Suprapubic skin (tissue), 3 donors: Measurements from ENCODE around the gene SLC7A11.

Source experiments
- EP300 ChIP-seq: sonication (generic); formaldehyde crosslinking; IDR thresholded peaks from one replicate; pipeline ENCODE4 v1.6.1; 2017; ENCODE audit warnings: antibody characterized with exemption
- TF ChIP-seq, protein P1 (sequence below), 2 donors: fragments of 200-600 bp in 1 of 2; fragments of 450-650 bp in 1 of 2; sonication (generic) in 1 of 2; IDR thresholded peaks; one replicate each; pipeline ENCODE4 v1.5.1; 2016 to 2019; ENCODE audit warnings: antibody characterized with exemption in 2 of 2, mild to moderate bottlenecking in 1 of 2, moderate library complexity in 1 of 2

DNA sequence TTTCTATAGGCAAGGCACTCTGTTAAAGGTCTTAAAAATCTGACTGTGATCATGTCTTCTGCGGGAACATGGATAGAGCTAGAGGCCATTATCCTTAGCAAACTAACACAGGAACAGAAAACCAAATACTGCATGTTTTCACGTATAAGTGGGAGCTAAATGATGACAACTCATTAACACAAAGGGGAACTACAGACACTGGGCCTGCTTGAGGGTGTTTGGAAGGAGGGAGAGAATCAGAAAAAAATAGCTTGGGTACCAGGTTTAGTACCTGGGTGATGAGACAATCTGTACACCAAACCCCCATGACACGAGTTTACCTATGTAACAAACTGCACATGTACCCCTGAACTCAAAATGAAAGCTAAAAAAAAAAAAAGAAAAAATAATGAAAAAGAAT is 12.1 kb downstream of the SLC7A11 start:
- TF ChIP-seq, protein P1, sequence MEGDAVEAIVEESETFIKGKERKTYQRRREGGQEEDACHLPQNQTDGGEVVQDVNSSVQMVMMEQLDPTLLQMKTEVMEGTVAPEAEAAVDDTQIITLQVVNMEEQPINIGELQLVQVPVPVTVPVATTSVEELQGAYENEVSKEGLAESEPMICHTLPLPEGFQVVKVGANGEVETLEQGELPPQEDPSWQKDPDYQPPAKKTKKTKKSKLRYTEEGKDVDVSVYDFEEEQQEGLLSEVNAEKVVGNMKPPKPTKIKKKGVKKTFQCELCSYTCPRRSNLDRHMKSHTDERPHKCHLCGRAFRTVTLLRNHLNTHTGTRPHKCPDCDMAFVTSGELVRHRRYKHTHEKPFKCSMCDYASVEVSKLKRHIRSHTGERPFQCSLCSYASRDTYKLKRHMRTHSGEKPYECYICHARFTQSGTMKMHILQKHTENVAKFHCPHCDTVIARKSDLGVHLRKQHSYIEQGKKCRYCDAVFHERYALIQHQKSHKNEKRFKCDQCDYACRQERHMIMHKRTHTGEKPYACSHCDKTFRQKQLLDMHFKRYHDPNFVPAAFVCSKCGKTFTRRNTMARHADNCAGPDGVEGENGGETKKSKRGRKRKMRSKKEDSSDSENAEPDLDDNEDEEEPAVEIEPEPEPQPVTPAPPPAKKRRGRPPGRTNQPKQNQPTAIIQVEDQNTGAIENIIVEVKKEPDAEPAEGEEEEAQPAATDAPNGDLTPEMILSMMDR (IDR thresholded peaks at IDR 0.05), result no peak
- TF ChIP-seq EP300, result no peak
